CD4-positive, alpha-beta T cell treated with Interleukin-1 beta for 1 hour (primary cell): ENCODE results near the gene FABP6.
"Not testable (repeated sequence)": the region's sequence is repeated elsewhere in the genome, so short reads cannot be mapped to it uniquely, and the experiment has no call there.

ENCODE experiments used
- DNase-seq, 2 donors: peaks; one replicate each; pipeline ENCODE4 v3.0.0-alpha.2; 2020 to 2022

Gene FABP6

DNA sequence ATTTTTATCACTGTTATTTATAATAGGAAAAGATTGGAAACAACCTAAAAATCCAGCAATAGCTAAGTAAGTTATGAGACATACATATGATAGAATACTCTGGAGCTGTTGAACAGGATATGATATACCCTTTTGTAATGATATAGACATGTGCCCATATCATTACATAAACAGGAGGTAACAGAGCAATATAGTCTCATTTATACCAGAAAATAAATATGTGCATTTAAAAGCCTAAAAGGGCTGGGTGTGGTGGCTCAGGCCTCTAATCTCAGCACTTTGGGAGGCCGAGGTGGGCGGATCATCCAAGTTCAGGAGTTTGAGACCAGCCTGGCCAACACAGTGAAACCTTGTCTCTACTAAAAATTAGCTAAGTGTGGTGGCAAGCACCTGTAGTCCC lies 2.3 kb upstream of the FABP6 start:
- no peak for DNase-seq

DNA sequence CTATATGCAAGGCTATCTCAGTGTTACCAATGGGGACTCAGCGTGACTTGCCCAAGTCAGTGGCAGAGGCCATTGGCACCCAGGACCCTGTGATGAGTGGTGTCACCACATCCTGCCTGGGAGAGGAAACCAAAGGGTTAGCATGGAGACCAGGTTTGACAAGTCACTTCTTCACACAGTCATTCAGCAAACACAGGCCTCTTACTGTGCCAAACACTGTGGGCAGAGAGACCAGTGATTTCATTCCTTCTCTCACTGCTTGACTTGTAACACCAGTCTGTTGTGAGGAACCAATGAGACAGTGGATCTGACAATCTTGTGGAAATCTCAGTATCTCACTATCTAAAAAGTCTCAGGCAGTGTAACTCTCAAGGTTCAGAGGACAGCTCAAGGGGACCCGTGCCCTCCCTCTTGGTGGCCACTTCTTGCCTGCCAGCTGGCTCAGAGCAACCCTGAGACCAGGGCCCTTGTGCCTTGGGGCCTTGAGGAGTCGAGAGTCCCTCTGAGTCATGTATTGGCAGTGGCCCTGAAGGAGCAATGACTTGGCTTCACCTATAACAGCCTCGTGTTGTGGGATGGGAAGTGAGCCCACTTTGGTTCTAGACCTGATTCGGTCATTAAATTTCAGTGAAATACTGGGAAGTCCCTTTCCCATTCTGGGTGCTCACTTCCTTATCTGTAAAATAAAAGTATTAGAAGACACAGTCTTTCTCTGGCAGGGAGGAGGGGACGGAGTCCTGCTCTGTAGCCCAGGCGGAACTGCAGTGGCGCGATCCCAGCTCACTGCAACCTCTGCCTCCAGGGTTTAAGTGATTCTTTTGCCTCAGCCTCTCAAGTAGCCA lies 1.6 kb downstream of the FABP6 start:
- peak; percentile 6 to 39 for DNase-seq

DNA sequence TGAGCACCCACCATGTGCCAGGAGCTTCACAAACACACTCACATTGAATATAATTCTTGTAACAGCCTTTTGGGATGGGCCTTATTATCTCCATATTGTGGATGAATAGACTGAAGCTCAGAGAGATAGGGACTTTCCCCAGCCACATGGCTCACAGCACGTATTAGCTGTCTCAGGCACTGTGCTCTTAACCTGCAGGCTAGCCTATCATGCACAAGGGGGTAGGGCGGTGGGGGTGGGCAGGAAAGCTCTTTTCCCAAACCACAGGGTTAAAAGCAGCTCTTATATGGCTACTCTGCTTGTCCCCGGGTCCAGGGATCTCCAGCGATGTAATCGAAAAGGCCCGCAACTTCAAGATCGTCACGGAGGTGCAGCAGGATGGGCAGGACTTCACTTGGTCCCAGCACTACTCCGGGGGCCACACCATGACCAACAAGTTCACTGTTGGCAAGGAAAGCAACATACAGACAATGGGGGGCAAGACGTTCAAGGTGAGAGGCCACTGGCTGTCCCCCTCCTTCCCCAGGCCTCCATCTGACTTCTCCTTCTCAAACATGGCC lies 2.6 kb downstream of the FABP6 start:
- no peak for DNase-seq

DNA sequence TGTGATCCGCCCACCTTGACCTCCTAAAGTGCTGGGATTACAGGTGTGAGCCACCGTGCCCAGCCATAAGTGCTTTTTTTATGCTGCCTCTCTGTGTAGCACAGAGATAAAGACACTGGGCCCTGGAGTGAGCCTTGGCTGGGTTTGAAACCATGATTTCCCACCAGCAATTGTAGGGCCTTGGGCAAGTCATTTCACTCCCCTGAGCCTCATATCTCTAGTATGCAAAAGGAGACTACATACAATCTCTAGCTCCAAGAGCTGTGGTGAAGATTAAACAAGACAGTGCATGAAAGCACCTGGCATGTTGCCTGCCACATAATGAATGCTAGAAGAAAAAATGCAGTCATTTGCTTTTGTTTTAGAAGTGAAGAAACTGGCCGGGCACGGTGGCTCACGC lies 3.9 kb downstream of the FABP6 start:
- DNase-seq = no peak

DNA sequence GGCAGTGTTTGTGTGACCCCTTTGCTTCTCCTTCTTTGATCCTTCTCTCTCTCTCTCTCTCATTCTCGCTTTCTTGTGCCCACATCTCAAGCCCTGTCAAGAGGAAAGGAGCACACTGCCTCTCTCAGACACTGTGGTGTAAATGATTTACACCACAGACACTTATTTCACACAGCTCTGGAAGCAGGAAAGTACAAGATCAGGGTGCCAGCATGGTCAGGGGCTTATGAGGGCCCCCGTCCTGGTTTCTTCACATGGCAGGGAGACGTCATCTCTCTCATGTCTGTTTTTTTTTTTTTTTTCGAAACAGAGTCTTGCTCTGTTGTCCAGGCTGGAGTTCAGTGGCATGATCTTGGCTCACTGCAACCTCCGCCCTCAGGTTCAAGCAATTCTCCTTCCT lies 6.4 kb downstream of the FABP6 start:
- no peak for DNase-seq

DNA sequence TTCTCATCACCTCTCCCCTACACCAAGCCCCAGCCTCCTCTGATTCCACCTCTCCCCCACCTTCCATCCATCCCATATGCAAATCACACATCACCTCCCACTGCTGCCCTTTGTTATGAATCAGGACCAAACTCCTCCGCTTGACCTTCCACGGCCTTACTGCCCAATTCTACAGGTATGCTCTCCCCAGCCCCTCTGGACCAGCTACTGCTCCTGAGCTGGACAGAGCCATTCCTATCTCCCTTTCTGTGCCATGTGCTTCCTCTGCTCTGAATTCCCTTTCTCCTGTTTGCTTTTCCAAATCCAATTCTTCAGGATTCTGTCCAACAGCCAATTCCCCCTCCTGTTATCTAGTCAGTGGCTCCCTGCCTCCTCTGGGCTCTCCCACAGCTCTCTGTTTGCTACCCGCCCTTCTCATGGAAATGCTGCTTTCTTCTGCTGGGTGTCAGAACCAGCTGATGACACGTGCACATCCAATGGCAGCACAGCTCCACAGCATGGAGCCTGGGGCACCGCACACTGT lies 8.3 kb downstream of the FABP6 start:
- DNase-seq = no peak

DNA sequence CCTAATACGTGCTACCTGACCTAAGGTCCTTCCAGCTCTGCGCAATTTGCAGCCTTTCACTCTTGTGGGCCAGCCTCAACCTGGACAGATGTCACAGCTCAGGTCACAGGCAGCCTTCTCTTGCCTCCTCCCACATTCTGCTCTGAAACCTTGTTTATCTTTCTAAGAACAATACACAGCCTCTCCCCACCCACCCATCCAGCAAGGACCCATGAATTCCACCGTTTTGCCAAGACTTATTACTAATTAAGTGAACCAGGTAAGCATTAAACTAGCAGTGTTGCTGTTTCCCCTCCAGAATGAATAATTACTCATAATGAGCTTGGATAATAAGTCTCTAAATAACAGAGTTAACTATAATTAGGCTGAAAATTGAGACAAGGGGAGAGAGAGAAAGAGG lies 11.0 kb downstream of the FABP6 start:
- DNase-seq = no peak

DNA sequence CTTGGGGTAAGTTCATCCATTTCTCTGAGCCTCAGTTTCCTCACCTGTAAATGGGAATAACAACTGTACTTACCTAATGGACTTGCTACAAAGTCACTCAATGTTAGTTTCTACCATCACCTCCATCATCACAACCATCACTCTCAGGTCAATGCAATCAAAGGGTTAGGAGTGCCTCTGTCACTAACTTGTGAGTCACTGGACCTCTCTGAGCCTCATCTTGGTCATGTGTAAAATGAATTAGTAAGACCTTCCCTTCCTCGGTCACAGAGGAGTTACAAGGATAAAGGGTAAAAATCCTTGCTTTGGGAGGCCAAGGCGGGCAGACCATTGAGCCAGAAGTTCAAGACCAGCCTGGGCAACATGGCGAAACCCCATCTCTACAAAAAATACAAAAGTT lies 12.8 kb downstream of the FABP6 start:
- no peak for DNase-seq

DNA sequence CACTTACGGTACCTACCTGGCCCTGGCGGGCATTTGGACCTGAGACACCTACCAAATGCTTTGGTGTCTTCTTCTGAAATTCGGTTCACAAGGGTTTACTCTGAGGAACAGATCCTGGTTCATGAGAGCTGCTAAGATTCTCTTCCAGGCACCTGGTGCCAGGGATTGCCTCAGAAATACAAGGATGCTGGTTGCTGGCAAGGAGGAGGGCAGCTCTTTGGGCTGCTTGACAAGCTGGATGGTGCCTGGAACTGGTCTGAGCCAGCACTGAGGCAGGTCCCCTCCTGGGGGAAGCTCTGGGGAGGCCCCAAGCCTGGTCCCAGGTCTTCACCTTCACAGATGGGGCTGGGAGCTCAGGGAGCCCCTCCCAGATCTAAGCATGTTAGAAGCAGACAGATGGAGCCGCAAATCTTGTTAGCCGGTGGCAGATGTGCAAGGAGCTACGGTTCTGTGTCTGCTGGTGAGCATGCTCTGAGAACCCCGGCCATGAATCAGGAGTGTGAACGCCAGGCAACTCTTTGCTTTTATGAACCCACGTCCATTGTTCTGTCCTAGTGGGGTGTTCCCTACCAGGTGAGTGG lies 16.3 kb downstream of the FABP6 start:
- DNase-seq = no peak

DNA sequence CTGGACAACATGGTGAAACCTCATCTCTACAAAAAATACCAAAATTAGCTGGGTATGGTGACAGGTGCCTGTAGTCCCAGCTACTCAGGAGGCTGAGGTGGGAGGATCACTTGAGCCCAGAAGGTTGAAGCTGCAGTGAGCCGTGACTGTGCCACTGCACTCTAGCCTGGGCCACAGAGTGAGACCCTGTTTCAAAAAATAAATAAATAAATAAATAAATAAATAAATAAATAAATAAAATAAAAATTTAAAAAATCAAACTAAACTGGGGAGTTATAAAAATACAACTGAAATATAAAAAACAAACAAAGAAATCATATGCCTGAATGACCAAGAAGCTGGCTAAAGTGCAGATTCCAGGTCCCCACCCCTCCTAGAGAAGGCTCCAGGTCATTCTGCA lies 20.3 kb downstream of the FABP6 start:
- not testable (repeated sequence) for DNase-seq

DNA sequence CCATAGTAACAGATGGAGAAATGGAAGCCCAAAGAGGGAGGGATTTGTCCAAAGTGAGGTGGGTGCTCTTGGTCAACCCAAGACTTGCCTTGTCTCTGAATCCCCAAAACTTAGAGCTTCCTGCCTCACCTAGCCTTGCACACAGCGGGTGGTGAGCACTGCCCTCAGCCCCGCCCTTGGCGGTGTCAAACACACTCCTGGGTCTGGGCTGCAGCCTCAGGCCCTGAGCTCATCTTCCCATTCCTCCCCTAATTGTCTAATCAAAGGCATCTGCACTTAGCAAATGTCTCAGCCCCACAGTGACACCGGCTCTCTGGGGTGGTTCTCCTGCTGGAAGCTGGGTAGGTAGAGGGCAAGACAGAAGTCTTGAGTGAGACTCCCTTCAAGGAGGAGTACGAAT lies 20.9 kb downstream of the FABP6 start:
- no peak for DNase-seq

DNA sequence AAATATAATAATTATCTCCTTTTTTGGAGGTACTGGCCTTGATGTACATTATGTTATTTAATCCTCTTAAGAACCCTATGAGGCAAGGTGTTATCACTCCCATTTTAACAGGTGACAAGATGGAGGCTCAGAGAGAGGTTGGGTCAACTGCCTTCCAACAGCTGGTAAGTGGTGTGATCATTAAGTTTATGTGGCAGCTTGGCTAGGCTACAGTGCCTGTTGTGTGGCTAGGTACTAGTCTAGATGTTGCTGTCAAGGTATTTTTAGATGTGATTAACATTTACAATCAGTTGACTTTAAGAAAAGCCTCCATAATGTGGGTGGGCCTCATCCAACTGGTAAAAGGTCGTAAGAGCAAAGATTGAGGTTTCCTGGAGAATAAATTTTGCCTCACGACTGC lies 21.5 kb downstream of the FABP6 start:
- DNase-seq = no peak

DNA sequence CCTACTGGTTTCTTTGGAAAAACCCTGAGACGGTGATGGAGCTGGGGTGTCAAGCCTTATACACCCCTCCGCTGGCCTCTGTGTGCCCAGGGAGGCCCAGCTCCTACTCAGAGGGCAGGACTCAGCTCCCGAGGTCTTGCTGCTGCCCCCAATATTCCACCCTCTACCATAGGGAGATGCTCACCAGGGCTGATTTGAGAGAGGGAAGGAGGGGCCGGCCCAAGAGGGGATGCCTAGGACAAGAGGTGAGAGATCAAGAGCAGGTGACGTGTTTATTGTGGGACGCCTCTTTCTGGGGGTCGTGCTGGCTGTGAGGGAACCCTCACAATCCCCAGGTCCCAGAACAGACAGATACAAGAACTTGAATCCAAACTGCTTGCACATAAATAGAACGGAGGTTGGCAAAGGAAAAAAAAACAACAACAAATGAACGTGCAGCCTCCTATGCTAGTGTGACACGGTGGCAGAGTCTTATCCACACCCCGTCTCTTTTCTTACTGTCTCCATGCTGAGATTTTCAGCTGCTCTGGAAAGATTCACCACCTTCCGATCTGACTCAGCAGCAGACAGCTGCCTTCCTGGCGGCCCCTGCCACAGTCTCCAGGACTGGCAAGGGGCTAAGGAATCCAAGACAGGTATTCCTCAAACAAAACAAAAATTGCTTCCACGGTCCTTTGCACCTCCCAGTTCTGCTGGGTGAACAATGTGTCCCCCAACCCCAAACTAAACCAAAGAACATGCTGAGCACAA lies 22.3 kb downstream of the FABP6 start:
- no peak for DNase-seq

DNA sequence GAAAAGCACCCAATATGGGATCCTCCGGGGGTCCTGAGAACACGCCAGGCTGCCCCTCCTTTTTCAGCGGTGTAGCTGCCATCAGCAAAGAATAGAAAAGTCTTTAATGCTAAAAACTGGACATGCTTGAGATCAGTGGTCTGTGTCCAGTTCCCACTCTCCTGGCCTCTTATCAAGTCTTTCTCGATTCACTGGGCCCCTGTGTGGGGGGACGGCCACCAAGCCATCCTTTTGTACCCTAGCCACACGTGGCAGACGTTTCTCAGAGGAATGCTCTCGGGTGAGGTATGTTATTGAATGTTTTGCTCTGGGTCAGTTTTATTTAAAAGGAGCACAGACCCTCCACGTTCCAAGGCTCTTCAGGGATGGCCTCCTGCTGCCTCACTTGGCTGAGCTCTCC lies 23.6 kb downstream of the FABP6 start:
- DNase-seq = no peak

DNA sequence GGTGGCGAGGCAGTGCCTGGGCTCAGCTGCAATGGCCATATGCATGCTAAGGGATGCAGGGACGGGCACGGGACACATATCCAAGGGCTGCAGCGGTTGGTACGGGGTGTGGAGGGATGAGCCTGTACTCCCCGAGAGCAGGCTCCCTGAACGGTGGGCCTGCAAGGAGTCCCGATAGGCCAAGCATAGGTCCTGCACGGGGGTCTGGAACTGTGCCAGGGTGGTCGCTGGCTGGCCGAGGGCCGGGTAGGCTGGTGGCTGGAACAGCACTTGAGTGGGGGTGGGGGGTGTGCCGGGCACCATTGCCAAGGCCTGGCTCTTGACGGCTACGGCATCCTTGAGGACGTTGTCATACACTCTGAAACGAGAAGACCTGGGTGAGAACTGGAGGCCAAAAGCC lies 24.1 kb downstream of the FABP6 start:
- no peak for DNase-seq

DNA sequence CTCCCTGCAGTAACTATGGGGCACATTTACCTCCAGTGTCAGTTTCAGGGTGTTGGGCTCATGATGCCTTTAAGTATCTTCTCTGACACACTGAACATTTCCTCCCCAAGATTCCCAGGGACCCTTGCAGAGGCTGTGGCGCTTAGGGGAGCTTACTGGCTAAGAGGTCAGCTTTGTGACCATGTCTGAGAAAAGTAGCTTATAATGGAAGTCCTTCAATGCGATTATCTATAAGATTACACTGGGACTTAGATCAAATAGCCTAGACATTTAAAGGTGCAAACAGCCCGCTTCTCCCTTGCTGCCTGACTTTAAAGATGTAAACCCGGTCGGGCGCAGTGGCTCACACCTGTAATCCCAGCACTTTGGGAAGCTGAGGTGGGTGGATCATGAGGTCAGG lies 25.4 kb downstream of the FABP6 start:
- no peak for DNase-seq

DNA sequence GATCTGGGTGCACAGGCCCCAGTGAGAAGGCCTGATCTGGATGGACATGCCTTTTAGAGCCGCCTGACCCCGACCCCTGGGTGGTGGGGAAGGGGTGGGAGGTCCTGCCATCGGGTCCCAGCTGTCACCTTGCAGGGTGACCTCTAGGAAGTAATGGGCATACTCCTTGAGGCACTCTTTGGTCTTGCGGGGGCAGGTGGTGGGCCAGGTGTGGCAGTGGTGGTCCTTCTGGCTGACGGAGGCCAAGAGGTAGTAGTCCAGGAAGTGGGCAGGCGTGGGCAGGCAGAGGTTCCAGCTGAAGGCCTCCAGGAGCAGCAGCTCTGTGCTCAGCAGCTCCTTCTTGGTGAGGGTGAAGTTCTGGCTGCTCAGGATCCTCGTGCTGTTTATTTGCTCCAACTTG lies 30.0 kb downstream of the FABP6 start:
- DNase-seq = no peak

DNA sequence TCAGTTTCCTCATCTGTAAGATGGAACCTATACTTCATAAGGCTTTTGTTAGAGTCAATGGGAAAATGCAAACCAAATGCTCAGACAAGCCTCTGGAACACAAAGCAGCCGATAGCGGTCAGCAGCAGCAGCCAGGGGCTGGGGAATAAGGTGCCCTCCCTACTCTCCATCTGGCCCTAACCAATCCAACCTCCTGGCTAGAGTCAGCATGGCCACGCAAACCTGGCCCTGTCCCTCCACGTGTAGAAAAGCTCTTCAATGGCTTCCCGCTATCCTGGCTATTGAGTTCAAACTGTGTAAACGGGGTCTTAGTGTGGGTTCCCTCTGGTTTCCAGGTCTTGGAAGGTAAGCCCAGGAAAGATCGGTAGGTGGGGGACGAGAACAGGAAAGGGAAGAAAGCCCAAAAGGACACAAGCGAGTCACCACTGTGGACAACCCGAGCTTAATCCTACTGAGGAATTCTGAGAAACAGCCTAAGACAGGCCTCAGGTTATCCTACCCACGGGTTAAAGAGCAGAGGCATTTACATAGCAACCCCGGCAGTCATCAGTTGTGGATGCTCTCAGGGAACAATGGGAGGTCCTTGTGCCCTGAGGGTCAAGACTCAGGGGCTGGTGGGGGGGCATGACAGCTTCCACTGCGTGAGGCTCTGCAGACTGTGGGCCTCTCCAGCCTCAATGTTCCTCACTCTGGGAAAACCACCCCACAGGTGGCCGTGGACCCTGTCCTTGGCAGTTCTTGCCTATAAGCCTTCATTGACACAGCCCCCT lies 30.9 kb downstream of the FABP6 start:
- DNase-seq = no peak

DNA sequence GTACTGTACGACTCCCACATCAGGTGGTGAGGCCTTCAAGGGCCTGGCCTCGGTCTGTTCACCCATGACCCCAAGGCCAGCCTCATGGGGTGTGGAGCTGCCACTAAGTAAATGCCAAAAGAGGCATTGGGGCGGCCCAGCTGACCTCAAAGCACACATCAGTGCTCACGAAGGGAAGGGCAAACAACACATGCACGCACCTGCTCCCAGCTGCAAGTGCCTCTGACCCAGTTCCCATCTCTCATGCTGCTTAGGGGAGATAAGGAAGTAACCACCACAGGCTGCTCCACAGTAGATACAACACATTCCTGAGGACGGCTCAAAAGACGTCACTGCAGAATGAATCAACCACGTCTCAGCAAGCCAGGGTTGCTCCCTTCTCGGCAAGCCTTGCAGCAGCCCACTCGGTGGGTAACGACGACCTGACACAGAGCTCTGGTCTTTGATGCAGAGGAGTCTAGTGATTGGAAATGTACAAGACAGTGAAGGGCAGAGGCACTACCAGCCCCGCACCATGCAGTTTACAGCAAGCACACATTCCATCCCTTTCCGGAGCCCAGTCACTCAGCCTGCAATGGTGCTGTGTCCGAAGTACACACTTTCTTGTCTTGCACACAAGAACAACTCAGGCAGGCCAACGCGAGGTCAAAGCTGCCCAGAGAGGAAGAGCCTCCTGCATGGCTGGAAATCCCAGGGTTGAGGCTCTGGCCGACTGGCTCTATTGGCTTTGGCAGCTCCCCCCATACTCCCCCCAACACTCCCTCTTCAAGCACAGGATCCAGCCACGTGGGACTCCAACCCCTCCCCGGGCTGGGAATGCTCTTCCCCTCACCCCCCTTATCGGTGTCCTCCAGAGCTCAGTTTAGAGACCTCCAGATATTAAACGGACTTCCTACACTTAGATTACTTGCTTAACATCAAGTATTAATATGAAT lies 31.8 kb downstream of the FABP6 start:
- peak in 1 of 2 donors; percentile 3 for DNase-seq

DNA sequence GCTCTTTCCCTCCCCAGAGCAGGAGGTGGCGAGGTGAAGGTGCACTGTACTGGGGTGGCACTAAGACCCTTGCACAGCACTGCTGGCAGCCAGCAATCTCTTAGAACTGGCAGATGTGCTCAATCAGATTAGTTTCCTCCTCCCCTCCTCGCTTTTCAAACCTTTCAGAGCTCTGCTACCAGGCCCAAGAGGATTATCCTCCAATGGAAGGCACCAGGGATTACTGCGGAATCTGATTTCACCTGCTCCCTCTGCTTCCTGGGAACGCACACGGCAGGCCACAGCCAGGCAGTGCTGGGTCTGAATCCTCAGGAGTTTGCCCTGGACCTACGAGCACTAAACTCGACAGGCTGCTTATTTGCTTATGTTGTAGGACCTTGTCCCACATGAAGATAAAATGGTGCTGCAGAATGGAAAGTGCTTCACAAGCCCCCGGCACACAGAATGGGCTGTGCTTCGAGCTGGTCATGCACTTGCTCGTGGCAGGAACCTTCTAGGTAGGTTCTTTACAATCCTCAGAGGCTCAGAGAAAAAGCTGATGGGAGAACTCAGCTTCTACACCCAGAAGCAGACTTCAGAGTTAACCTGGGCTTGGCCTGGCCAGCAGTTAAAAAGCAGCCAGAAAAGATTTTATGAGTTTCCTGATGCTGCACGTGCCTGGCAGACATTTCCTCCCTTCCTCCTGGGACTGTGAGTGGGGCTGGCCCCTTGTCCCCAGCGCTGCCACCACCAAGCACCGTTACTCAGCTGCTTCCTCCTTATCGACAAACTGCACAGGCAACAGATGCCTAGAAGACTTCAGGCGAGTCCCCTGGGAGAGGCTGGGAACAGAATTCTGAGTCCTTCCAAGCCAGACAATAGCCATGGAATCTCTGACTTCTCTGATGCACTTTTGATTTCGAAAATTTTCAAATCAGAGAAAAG lies 33.1 kb downstream of the FABP6 start:
- DNase-seq = no peak
